CD14-positive monocyte (primary cell): ENCODE measurements around the gene SZT2. TPM values are rescaled to one million over a fixed set of nuclear protein-coding genes. Genes with fewer than 3 reads are reported as not detected.

Experiments used
- DNase-seq, 3 donors: peaks; one replicate each; pipeline ENCODE4 v3.0.0-alpha.2; 2011 to 2022
- H2AFZ ChIP-seq: 2 replicates; pipeline ENCODE4 v1.6.0; 2012; ENCODE audit warnings: mild to moderate bottlenecking, low read depth, low read length, inconsistent platforms; ENCODE audit not compliant: insufficient read depth, poor library complexity, severe bottlenecking
- H3K27ac ChIP-seq, 2 donors: 1 replicate in 1 of 2; 2 replicates in 1 of 2; pipeline ENCODE4 v1.5.1; 2012 to 2013; ENCODE audit warnings: low read length in 2 of 2, control low read depth in 1 of 2, inconsistent platforms in 1 of 2, low read depth in 1 of 2, mild to moderate bottlenecking in 1 of 2
- H3K27me3 ChIP-seq, 2 donors: one replicate each; pipeline versions ENCODE4 v1.6.0 to v1.6.1; 2011 to 2013; ENCODE audit warnings: low read length in 2 of 2; ENCODE audit not compliant: control insufficient read depth in 2 of 2, insufficient read depth in 2 of 2
- H3K36me3 ChIP-seq, 2 donors: replicated peaks in 1 of 2; 1 replicate in 1 of 2; 2 replicates in 1 of 2; pipeline versions ENCODE4 v1.5.1 to v1.6.1; 2012 to 2013; ENCODE audit warnings: low read length in 2 of 2, control low read depth in 1 of 2, inconsistent platforms in 1 of 2, mild to moderate bottlenecking in 1 of 2; ENCODE audit not compliant: insufficient read depth in 2 of 2, control insufficient read depth in 1 of 2
- H3K4me1 ChIP-seq, 2 donors: 1 replicate in 1 of 2; 2 replicates in 1 of 2; pipeline versions ENCODE4 v1.5.1 to v1.6.1; 2012 to 2013; ENCODE audit warnings: low read length in 2 of 2, control low read depth in 1 of 2, inconsistent platforms in 1 of 2, mild to moderate bottlenecking in 1 of 2, moderate library complexity in 1 of 2; ENCODE audit not compliant: insufficient read depth in 2 of 2, control insufficient read depth in 1 of 2
- H3K4me2 ChIP-seq: replicated peaks from 2 replicates; pipeline ENCODE3; 2012; ENCODE audit warnings: low read length, moderate library complexity, mild to moderate bottlenecking; ENCODE audit not compliant: poor library complexity, severe bottlenecking; ENCODE audit errors: extremely low read depth
- H3K4me3 ChIP-seq, 3 experiments: fragments of 200-600 bp in 1 of 3; sonication (generic) in 1 of 3; replicated peaks in 1 of 3; 1 replicate in 2 of 3; 2 replicates in 1 of 3; pipeline ENCODE4 v1.5.1; 2011 to 2013; ENCODE audit warnings: low read length in 3 of 3, mild to moderate bottlenecking in 3 of 3, control low read depth in 2 of 3, low read depth in 2 of 3, inconsistent platforms in 1 of 3, moderate library complexity in 1 of 3
- H3K79me2 ChIP-seq: 2 replicates; pipeline ENCODE4 v1.6.0; 2012; ENCODE audit warnings: mild to moderate bottlenecking, control low read depth, inconsistent platforms, low read length, moderate library complexity; ENCODE audit not compliant: insufficient read depth
- H3K9ac ChIP-seq: 2 replicates; pipeline ENCODE4 v1.6.0; 2017; ENCODE audit warnings: low read length, mild to moderate bottlenecking; ENCODE audit not compliant: insufficient read depth, poor library complexity, severe bottlenecking
- H3K9me3 ChIP-seq, 2 donors: replicated peaks in 1 of 2; 1 replicate in 1 of 2; 2 replicates in 1 of 2; pipeline versions ENCODE4 v1.5.1 to v1.6.1; 2012 to 2013; ENCODE audit warnings: low read length in 2 of 2, control low read depth in 1 of 2; ENCODE audit not compliant: control insufficient read depth in 1 of 2, insufficient read depth in 1 of 2
- H4K20me1 ChIP-seq: 2 replicates; pipeline ENCODE4 v1.6.0; 2012; ENCODE audit warnings: mild to moderate bottlenecking, low read length, control low read depth, moderate library complexity; ENCODE audit not compliant: insufficient read depth
- H3K27ac Mint-ChIP-seq, 7 donors: one replicate each; pipeline ENCODE4 v1.8.0; 2020; ENCODE audit warnings: mild to moderate bottlenecking in 7 of 7, mixed read lengths in 7 of 7, moderate library complexity in 6 of 7, inconsistent platforms in 2 of 7
- H3K27me3 Mint-ChIP-seq, 3 donors: one replicate each; pipeline ENCODE4 v1.8.0; 2021 to 2022; ENCODE audit warnings: low read depth in 3 of 3, mild to moderate bottlenecking in 3 of 3, mixed read lengths in 3 of 3, moderate library complexity in 3 of 3, inconsistent platforms in 1 of 3
- H3K36me3 Mint-ChIP-seq, 2 donors: one replicate each; pipeline ENCODE4 v1.8.0; 2020; ENCODE audit warnings: mixed read lengths in 2 of 2, inconsistent platforms in 1 of 2, mild to moderate bottlenecking in 1 of 2
- H3K4me1 Mint-ChIP-seq: one replicate; pipeline ENCODE4 v1.8.0; 2020; ENCODE audit warnings: mild to moderate bottlenecking, mixed read lengths
- H3K4me3 Mint-ChIP-seq, 2 donors: one replicate each; pipeline ENCODE4 v1.8.0; 2020; ENCODE audit warnings: mild to moderate bottlenecking in 2 of 2, mixed read lengths in 2 of 2, moderate library complexity in 1 of 2
- H3K9me3 Mint-ChIP-seq, 7 donors: one replicate each; pipeline ENCODE4 v1.8.0; 2020 to 2022; ENCODE audit warnings: mixed read lengths in 7 of 7, mild to moderate bottlenecking in 6 of 7, moderate library complexity in 6 of 7, inconsistent platforms in 2 of 7
- WGBS: methylation state at CpG from one replicate; pipeline ENCODE4 v1.1.5; 2013; ENCODE audit warnings: missing lambda C conversion rate; ENCODE audit not compliant: insufficient coverage; 5-methylcytosine and 5-hydroxymethylcytosine counted together
- intact Hi-C, 2 donors: fragments of 100-400 bp; cut with micrococcal nuclease; formaldehyde crosslinking; loops; one replicate each; pipeline versions ENCODE4 v1.15.0 to v1.15.1; 2023
- polyA plus RNA-seq, 3 donors: library from polyadenylated mRNA; depleted of rRNA in 1 of 3; unstranded in 2 of 3; stranded (reverse) in 1 of 3; fragments of 300-500 nt in 2 of 3; fragments of >200 nt in 1 of 3; fragmentation: Illumina TruSeq in 2 of 3; gene quantifications; 1 replicate in 2 of 3; 2 replicates in 1 of 3; pipeline ENCODE4 v1.2.3, GENCODE V29; 2012 to 2021
- TF ChIP-seq, protein P1 (sequence below): fragments of 200-600 bp; IDR thresholded peaks from one replicate; pipeline ENCODE4 v1.8.0; 2022; ENCODE audit warnings: antibody characterized with exemption, mild to moderate bottlenecking

SZT2 gene
- polyA plus RNA-seq, 3 donors: 2.4 to 29.9 (median 2.6) TPM

DNA sequence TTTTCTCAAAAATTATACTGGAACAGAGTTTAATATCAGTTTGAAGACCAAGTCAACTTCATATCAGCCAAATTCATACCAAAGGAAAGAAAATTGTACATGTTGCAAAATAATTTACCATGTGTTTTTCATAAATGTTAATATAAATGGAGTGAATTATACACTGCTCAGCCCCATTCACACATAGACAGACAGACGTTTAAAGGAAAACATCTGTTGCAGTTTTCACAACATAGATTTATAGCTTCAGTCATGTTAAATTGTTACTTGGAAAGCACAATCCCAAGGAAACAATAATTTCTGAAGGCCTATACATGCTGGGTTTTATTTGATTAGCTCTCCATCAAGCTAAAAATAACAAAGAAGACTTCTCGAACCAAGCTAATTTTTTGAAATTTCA lies 91.8 kb downstream of the SZT2 start:
- Mint-ChIP-seq H3K9me3 (peaks cover 0 to 10% (median 5%) of the 10 kb centered on the region in 7 donors), H3K4me3 (no peak overlapping the region), H3K4me1 (peaks cover 9% of the 10 kb centered on the region), H3K36me3 (no peaks in the 10 kb centered on the region), H3K27ac (no peak overlapping the region), H3K27me3 (peaks cover 0 to 3% (median 2%) of the 10 kb centered on the region in 3 donors)
- Histone ChIP-seq H2AFZ (no peak overlapping the region), H3K79me2 (no peaks in the 10 kb centered on the region), H3K4me3 (no peak overlapping the region), H3K27me3 (no peaks in the 10 kb centered on the region), H3K27ac (no peak overlapping the region), H3K9ac (no peak overlapping the region), H4K20me1 (no peaks in the 10 kb centered on the region), H3K36me3 (no peaks in the 10 kb centered on the region), H3K9me3 (no peaks in the 10 kb centered on the region), H3K4me2 (no peak overlapping the region), H3K4me1 (no peaks in the 10 kb centered on the region)
- no CpG with 5 or more reads among the region's 2 CpGs for WGBS
- DNase-seq: no peak
- TF ChIP-seq, protein P1, sequence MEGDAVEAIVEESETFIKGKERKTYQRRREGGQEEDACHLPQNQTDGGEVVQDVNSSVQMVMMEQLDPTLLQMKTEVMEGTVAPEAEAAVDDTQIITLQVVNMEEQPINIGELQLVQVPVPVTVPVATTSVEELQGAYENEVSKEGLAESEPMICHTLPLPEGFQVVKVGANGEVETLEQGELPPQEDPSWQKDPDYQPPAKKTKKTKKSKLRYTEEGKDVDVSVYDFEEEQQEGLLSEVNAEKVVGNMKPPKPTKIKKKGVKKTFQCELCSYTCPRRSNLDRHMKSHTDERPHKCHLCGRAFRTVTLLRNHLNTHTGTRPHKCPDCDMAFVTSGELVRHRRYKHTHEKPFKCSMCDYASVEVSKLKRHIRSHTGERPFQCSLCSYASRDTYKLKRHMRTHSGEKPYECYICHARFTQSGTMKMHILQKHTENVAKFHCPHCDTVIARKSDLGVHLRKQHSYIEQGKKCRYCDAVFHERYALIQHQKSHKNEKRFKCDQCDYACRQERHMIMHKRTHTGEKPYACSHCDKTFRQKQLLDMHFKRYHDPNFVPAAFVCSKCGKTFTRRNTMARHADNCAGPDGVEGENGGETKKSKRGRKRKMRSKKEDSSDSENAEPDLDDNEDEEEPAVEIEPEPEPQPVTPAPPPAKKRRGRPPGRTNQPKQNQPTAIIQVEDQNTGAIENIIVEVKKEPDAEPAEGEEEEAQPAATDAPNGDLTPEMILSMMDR: no peak
- intact Hi-C loops: no loop called here

DNA sequence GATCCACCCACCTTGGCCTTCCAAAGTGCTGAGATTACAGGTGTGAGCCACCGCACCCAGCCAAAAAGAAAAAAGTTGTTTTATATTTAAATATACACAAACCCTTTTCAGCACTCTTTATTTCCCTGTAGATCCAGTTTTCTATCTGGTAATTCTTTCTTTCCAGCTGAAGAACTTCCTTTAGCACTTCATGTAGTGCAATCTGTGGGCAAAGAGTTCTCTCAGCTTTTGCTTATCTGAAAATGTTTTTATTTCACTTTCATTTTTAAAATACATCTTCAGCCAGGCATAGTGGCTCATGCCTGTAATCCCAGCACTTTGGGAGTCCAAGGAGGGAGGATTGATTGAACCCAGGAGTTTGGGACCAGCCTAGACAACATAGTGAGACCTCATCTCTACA lies 92.5 kb downstream of the SZT2 start:
- no CpG with 5 or more reads among the region's 1 CpG for WGBS

More for the DNA sequence above, 92.5 kb downstream of the SZT2 start:
- intact Hi-C loops: no loop called here
- Mint-ChIP-seq H3K27ac (no peak overlapping the region), H3K4me3 (no peak overlapping the region), H3K27me3 (peaks cover 0 to 3% (median 2%) of the 10 kb centered on the region in 3 donors), H3K4me1 (peaks cover 9% of the 10 kb centered on the region), H3K36me3 (no peaks in the 10 kb centered on the region), H3K9me3 (peaks cover 2 to 18% (median 7%) of the 10 kb centered on the region in 7 donors)
- Histone ChIP-seq H3K36me3 (no peaks in the 10 kb centered on the region), H2AFZ (no peak overlapping the region), H3K27ac (no peak overlapping the region), H4K20me1 (no peaks in the 10 kb centered on the region), H3K9me3 (peaks cover under 1 to 5% of the 10 kb centered on the region in 2 donors), H3K4me1 (no peaks in the 10 kb centered on the region), H3K79me2 (no peaks in the 10 kb centered on the region), H3K4me2 (no peak overlapping the region), H3K4me3 (no peak overlapping the region), H3K9ac (no peak overlapping the region), H3K27me3 (no peaks in the 10 kb centered on the region)
- TF ChIP-seq, protein P1: no peak
- no peak for DNase-seq
